Kidney (tissue), 14 donors: ENCODE data around the gene PHF19. TPM values are rescaled to one million over a fixed set of nuclear protein-coding genes. Genes with fewer than 3 reads are reported as not detected.
A peak's percentile ranks its signal among the peaks of the same experiment; 100 is the strongest.

Source experiments
- DNase-seq, 5 donors: peaks; one replicate each; pipeline ENCODE4 v3.0.0-alpha.2; 2013 to 2020
- FAIRE-seq: peaks from 2 replicates; lab custom pipeline; 2012; peaks lifted over from hg19 to GRCh38; lab: Jason Lieb, UNC
- H3K27ac ChIP-seq, 2 donors: one replicate each; pipeline ENCODE4 v1.7.0; 2013; ENCODE audit warnings: low read depth in 2 of 2, low read length in 2 of 2, inconsistent platforms in 1 of 2
- H3K27me3 ChIP-seq: one replicate; pipeline ENCODE4 v1.7.1; 2013; ENCODE audit warnings: low read length, inconsistent platforms; ENCODE audit not compliant: control insufficient read depth, insufficient read depth
- H3K36me3 ChIP-seq, 3 donors: one replicate each; pipeline versions ENCODE4 v1.7.0 to v1.7.1; 2013; ENCODE audit warnings: low read length in 3 of 3, control low read depth in 1 of 3, inconsistent platforms in 1 of 3; ENCODE audit not compliant: insufficient read depth in 3 of 3, control insufficient read depth in 2 of 3
- H3K4me1 ChIP-seq, 3 donors: one replicate each; pipeline versions ENCODE4 v1.7.0 to v1.7.1; 2013; ENCODE audit warnings: low read length in 3 of 3, inconsistent platforms in 1 of 3, low read depth in 1 of 3; ENCODE audit not compliant: control insufficient read depth in 2 of 3, insufficient read depth in 2 of 3
- H3K4me3 ChIP-seq, 3 donors: one replicate each; pipeline versions ENCODE4 v1.7.0 to v1.8.1; 2013; ENCODE audit warnings: low read length in 3 of 3, control low read depth in 1 of 3, inconsistent platforms in 1 of 3
- H3K9ac ChIP-seq, 3 donors: one replicate each; pipeline versions ENCODE4 v1.7.0 to v1.7.1; 2013; ENCODE audit warnings: low read length in 3 of 3, control low read depth in 1 of 3, inconsistent platforms in 1 of 3
- H3K9me3 ChIP-seq, 3 donors: one replicate each; pipeline versions ENCODE4 v1.7.0 to v1.7.1; 2013; ENCODE audit warnings: low read length in 3 of 3, control low read depth in 1 of 3, inconsistent platforms in 1 of 3; ENCODE audit not compliant: control insufficient read depth in 2 of 3, insufficient read depth in 1 of 3
- intact Hi-C: fragments of 100-400 bp; cut with DNase I; formaldehyde crosslinking; loops from one replicate; pipeline ENCODE4 v1.11.1; 2022
- polyA plus RNA-seq: library from polyadenylated mRNA; stranded (reverse); fragments of 350-450 nt; fragmentation: Illumina TruSeq; extraction: RNeasy Lipid Tissue Mini Kit (QIAGEN cat#74804); gene quantifications from one replicate; pipeline ENCODE4 v1.2.3, GENCODE V29; 2014; ENCODE audit warnings: low read depth, low replicate concordance; ENCODE audit not compliant: insufficient read depth
- total RNA-seq: library from RNA; stranded (reverse); fragmentation: NEBNext Ultra II Directional; extraction: Animal tissue kit (Norgen Biotek cat#: 25700); gene quantifications from one replicate; pipeline ENCODE4 v1.2.1, GENCODE V29; 2021
- TF ChIP-seq, protein P1 (sequence below): IDR thresholded peaks from 3 replicates; pipeline ENCODE4 v1.5.1; 2012; ENCODE audit warnings: mild to moderate bottlenecking, moderate library complexity, borderline replicate concordance; ENCODE audit not compliant: insufficient read depth; ENCODE audit errors: extremely low read depth
- donor health status: control.
- donor health status: control.
- donor health status: control.
- donor health status: control.
- donor health status: control.
- donor health status: DM: yes; HTN: yes; CAD: no.
- donor health status: Normal renal cell carcinoma (clear cell type).

The PHF19 gene
- total and polyA plus RNA-seq, 2 donors from 2014 or later: 6.9 to 17.4 TPM

DNA sequence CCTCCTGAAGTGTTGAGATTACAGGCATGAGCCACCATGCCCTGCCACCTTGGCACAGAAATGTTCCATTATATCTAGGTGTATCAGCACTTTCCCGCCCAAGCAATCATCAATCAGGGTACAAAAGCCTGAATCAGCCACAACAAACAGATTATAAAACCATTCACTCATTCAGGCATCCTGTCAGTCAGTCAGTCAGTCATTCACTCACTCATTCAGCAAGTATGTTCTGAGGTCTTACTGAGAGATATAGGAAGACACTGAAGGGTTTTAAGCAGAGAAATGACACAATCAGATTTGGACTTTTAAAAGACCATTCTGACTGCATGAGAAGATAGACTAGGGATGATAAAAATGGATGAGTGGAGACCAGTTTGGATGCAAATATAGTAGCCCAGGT is 47.3 kb downstream of the PHF19 start:
- intact Hi-C loops: no loop called here
- FAIRE-seq (no peak), DNase-seq (no peak)
- H3K9me3 ChIP-seq: no peaks in the 10 kb centered on the region
- peaks cover 4 to 30% (median 23%) of the 10 kb centered on the region in 3 donors for H3K36me3 ChIP-seq
- TF ChIP-seq, protein P1, sequence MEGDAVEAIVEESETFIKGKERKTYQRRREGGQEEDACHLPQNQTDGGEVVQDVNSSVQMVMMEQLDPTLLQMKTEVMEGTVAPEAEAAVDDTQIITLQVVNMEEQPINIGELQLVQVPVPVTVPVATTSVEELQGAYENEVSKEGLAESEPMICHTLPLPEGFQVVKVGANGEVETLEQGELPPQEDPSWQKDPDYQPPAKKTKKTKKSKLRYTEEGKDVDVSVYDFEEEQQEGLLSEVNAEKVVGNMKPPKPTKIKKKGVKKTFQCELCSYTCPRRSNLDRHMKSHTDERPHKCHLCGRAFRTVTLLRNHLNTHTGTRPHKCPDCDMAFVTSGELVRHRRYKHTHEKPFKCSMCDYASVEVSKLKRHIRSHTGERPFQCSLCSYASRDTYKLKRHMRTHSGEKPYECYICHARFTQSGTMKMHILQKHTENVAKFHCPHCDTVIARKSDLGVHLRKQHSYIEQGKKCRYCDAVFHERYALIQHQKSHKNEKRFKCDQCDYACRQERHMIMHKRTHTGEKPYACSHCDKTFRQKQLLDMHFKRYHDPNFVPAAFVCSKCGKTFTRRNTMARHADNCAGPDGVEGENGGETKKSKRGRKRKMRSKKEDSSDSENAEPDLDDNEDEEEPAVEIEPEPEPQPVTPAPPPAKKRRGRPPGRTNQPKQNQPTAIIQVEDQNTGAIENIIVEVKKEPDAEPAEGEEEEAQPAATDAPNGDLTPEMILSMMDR: no peak
- H3K9ac ChIP-seq: no peak overlapping the region
- no peaks in the 10 kb centered on the region for H3K27me3 ChIP-seq
- no peaks in the 10 kb centered on the region for H3K4me1 ChIP-seq
- H3K27ac ChIP-seq: no peak overlapping the region
- no peak overlapping the region for H3K4me3 ChIP-seq

DNA sequence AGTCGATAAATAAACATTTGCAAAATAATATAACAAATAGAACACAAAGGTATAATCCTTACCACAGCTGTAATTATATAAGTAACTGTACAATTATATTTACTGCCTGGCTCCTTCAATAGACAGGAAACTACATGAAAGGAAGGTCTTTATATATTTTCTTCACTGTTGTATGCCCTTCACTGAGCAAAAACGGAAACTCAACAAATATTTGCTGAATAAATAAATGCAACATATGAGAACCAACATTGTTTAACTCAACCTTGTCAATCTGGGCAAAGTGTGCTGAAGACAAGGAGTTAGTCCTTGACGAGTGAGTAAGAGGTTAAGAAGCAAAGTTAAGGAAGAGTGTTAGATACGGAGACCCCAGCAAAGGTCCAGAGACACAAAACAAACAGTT is 56.9 kb downstream of the PHF19 start:
- TF ChIP-seq, protein P1: no peak
- Histone ChIP-seq H3K9ac (no peak overlapping the region), H3K9me3 (no peaks in the 10 kb centered on the region), H3K36me3 (peaks cover 4 to 32% (median 17%) of the 10 kb centered on the region in 3 donors), H3K27me3 (no peaks in the 10 kb centered on the region), H3K27ac (no peak overlapping the region), H3K4me3 (no peak overlapping the region), H3K4me1 (no peaks in the 10 kb centered on the region)
- intact Hi-C loops: no loop called here
- no peak for DNase-seq
- no peak for FAIRE-seq

DNA sequence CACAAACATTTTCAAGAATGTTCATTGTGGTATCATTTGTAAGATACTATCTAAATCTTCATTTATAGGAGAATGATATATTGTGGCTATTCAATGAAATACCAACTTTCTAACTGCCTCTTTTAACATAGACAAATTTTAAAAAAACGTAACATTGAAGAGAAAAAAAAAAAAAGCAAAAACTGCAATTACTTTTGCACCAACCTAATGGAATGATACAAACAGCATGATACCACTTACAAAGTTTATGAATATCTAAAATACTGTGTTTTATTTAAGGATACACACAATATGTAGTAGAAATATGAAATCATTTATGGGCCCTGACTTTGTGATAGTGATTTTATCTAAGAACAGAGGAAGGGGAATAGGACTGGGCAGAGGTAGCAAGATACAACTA is 58.4 kb downstream of the PHF19 start:
- DNase-seq: no peak
- peak; percentile 8 for FAIRE-seq
- Histone ChIP-seq H3K9ac (no peak overlapping the region), H3K4me3 (no peak overlapping the region), H3K27ac (no peak overlapping the region), H3K4me1 (no peaks in the 10 kb centered on the region), H3K9me3 (no peaks in the 10 kb centered on the region), H3K36me3 (peaks cover 4 to 27% (median 14%) of the 10 kb centered on the region in 3 donors), H3K27me3 (no peaks in the 10 kb centered on the region)
- intact Hi-C loops: no loop called here
- TF ChIP-seq, protein P1: no peak

DNA sequence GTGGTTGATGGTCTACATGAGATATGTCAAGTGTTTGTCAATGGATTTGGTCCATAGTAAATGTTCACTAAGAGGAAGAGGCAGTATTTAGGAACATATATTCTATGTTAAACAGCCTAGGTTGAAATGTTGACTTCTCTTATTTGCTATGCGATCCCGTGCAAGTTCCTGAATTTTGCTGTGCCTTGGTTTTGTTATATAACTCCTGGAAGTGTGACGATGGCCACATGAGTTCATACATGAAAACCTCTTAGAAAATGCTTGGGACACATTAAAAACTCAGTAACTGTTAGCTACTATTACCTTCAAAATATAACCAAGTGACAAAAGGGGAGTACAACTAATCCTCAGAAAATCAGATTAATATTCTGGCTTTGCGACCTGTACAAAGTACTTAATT is 61.9 kb downstream of the PHF19 start:
- H3K4me1 ChIP-seq: no peaks in the 10 kb centered on the region
- no peak overlapping the region for H3K9ac ChIP-seq
- H3K36me3 ChIP-seq: peaks cover 1 to 17% (median 7%) of the 10 kb centered on the region in 3 donors
- TF ChIP-seq, protein P1: no peak
- intact Hi-C loops: no loop called here
- DNase-seq: no peak
- H3K27me3 ChIP-seq: no peaks in the 10 kb centered on the region
- H3K27ac ChIP-seq: no peak overlapping the region
- no peak for FAIRE-seq
- no peaks in the 10 kb centered on the region for H3K9me3 ChIP-seq
- H3K4me3 ChIP-seq: no peak overlapping the region
